Measurements from ENCODE around the gene SNORC. TPM values are rescaled to one million over a fixed set of nuclear protein-coding genes. Genes with fewer than 3 reads are reported as not detected.
"Not testable (repeated sequence)": the region's sequence is repeated elsewhere in the genome, so short reads cannot be mapped to it uniquely, and the experiment has no call there.

The SNORC gene
- polyA plus RNA-seq, 1 experiment = 0.25 TPM

DNA sequence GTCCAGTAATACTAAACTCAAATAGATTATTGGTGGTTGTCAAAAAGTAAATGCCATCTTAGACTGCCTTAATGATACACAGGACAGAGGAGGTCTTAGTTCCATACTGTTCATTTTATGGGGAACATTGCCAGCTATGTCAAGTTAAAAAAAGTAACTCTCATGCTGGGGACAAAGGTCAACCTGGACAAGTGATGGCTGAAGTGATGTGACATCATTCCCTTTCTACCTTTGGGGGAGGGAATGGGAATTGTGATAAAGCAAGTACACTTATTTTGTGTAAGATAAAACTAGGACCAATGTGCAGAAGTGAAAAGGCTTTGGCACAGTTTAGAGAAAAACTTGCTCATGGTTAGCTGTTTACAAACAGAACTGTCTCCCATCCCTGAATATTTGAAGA is 24.0 kb upstream of the SNORC start:
- Histone ChIP-seq H3K4me3 (ENCODE audit: low read depth, low read length) (no peak overlapping the region), H3K27me3 (ENCODE audit: control insufficient read depth, insufficient read depth, low read length) (no peaks in the 10 kb centered on the region), H3K36me3 (ENCODE audit: control insufficient read depth, insufficient read depth, low read length) (peaks cover 19% of the 10 kb centered on the region)
- TF ChIP-seq, protein P1, sequence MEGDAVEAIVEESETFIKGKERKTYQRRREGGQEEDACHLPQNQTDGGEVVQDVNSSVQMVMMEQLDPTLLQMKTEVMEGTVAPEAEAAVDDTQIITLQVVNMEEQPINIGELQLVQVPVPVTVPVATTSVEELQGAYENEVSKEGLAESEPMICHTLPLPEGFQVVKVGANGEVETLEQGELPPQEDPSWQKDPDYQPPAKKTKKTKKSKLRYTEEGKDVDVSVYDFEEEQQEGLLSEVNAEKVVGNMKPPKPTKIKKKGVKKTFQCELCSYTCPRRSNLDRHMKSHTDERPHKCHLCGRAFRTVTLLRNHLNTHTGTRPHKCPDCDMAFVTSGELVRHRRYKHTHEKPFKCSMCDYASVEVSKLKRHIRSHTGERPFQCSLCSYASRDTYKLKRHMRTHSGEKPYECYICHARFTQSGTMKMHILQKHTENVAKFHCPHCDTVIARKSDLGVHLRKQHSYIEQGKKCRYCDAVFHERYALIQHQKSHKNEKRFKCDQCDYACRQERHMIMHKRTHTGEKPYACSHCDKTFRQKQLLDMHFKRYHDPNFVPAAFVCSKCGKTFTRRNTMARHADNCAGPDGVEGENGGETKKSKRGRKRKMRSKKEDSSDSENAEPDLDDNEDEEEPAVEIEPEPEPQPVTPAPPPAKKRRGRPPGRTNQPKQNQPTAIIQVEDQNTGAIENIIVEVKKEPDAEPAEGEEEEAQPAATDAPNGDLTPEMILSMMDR (IDR thresholded peaks at IDR 0.05; ENCODE audit: insufficient read depth, low read depth, low read length) = no peak
- POLR2A ChIA-PET = no interaction called here
- CTCF ChIA-PET = no interaction called here
- no peak for DNase-seq (ENCODE audit: low read depth)

DNA sequence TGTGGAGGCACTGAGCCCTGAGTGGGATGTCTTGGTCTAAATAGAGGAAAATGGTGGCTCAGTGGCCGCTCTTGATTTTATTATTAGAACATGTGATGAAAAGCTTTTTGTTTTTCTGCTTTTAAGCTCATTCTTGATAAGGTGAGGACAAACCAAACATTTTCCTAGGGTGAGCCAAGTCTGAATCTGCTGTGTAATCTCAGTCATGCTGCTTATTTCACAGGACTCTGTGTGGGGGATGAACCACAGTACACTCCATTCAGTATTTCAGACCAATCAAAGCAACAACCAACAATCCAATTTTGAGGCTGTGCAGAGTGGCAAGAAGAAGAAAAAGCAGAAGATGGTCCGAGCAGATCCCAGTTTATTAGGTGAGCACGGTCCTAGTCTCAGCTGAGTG is 20.0 kb upstream of the SNORC start:
- ChIA-PET POLR2A (no interaction called here), CTCF (interaction anchor here (0.9 to 1.1 kb wide), 2 partner anchors 11 to 237 kb away, joined by 3 to 4 read pairs; no protein-coding TSS in a partner anchor)
- H3K36me3 ChIP-seq (ENCODE audit: control insufficient read depth, insufficient read depth, low read length) = peaks cover 13% of the 10 kb centered on the region
- DNase-seq (ENCODE audit: low read depth) = no peak
- no peak overlapping the region for H3K4me3 ChIP-seq (ENCODE audit: low read depth, low read length)
- TF ChIP-seq, protein P1 (IDR thresholded peaks at IDR 0.05; ENCODE audit: insufficient read depth, low read depth, low read length) = no peak
- H3K27me3 ChIP-seq (ENCODE audit: control insufficient read depth, insufficient read depth, low read length) = no peaks in the 10 kb centered on the region

DNA sequence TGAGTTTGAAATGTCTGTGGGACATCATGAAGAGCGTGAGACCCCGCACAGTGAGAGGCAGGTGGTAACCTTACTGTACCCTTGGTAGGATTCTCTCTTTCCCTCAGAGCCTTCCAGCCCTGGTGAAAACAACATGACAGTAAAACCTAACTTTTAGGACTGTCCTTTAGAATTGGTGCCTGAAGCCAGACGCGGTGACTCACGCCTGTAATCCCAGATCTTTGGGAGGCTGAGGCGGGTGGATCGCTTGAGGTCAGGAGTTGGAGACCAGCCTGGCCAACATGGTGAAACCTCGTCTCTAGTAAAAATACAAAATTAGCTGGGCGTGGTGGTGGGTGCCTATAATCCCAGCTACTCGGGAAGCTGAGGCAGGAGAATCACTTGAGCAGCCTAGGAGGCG is 18.0 kb upstream of the SNORC start:
- DNase-seq (ENCODE audit: low read depth); H3K4me3 ChIP-seq (ENCODE audit: low read depth, low read length): not testable (repeated sequence)

DNA sequence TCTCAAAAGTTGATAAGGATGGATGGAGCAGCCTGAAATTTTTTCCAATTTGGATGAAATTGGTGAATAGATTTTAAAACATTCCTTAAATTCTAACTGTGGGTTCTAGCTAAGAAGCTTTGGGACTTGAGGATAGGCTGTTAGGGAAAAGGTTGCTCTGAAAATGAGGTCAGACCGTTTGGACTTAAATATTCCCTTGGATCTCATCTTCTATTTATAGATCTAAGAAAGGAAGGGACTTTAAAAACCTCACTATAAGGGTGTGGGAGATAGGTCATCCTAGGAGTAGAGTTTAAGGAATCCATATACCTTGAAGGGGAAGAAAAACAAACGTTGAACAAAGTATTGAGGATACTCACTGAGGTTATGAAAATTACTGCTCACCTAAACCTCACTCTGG is 17.4 kb upstream of the SNORC start:
- Histone ChIP-seq H3K36me3 (ENCODE audit: control insufficient read depth, insufficient read depth, low read length) (peaks cover 13% of the 10 kb centered on the region), H3K27me3 (ENCODE audit: control insufficient read depth, insufficient read depth, low read length) (no peaks in the 10 kb centered on the region), H3K4me3 (ENCODE audit: low read depth, low read length) (no peak overlapping the region)
- TF ChIP-seq, protein P1 (IDR thresholded peaks at IDR 0.05; ENCODE audit: insufficient read depth, low read depth, low read length) = no peak
- no peak for DNase-seq (ENCODE audit: low read depth)
- ChIA-PET CTCF (interaction anchor here (0.8 to 3.5 kb wide), 14 partner anchors 9 to 399 kb away, joined by 3 to 33 read pairs (median 5); partner anchors contain the start of genes ATG16L1 and INPP5D), POLR2A (no interaction called here)

More for the DNA sequence above, 18.0 kb upstream of the SNORC start:
- peaks cover 13% of the 10 kb centered on the region for H3K36me3 ChIP-seq (ENCODE audit: control insufficient read depth, insufficient read depth, low read length)
- H3K27me3 ChIP-seq (ENCODE audit: control insufficient read depth, insufficient read depth, low read length); POLR2A ChIA-PET: not testable (repeated sequence)
- CTCF ChIA-PET = interaction anchor here (1.1 to 3.5 kb wide), 9 partner anchors 10 to 399 kb away, joined by 3 to 33 read pairs (median 8); partner anchors contain the start of genes ATG16L1 and INPP5D

DNA sequence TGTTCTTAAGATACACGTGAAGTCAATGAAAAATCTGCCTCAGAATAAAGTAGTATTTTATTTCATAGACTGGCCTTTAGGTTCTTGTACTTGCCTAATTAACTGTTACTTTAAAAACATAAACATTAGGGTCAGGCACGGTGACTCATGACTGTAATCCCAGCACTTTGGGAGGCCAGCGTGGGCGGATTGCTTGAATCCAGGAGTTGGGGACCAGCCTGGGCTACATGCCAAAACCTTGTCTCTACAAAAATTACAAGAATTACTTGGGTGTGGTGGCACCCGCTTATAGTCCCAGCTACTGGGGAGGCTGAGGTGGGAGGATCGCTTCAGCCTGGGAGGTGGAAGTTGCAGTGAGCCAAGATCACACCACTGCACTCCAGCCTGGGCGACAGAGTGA is 16.0 kb upstream of the SNORC start:
- ChIA-PET CTCF (interaction anchor here (0.9 to 3.5 kb wide), 13 partner anchors 8 to 397 kb away, joined by 3 to 33 read pairs (median 6); partner anchors contain the start of genes ATG16L1, INPP5D and SNORC), POLR2A (no interaction called here)
- TF ChIP-seq, protein P1 (IDR thresholded peaks at IDR 0.05; ENCODE audit: insufficient read depth, low read depth, low read length) = no peak
- peak; percentile 58 for DNase-seq (ENCODE audit: low read depth)
- no peak overlapping the region for H3K4me3 ChIP-seq (ENCODE audit: low read depth, low read length)
- H3K36me3 ChIP-seq (ENCODE audit: control insufficient read depth, insufficient read depth, low read length) = peaks cover 14% of the 10 kb centered on the region
- no peaks in the 10 kb centered on the region for H3K27me3 ChIP-seq (ENCODE audit: control insufficient read depth, insufficient read depth, low read length)

DNA sequence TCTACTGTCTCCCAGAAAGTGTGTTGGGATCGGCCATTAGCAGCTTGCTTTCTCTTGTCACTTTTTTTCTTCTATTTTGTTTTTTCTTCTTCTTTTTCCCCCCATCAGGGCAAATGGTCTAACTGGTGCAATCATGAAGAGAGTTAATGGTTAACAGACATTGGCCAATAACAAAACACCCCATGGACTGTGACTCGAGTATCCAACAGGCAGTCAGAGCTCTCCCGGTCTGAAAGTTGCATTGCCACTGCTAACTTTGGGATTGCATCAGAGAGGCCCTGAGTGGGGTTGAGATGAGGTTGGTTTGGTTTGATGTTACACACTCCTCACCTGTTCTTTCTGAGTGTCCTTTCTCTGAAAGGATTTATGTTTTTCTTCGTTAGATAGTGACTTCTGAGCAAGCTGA is 12.9 kb upstream of the SNORC start:
- ChIA-PET POLR2A (no interaction called here), CTCF (interaction anchor here (1.0 to 2.6 kb wide), 3 partner anchors 10 to 197 kb away, joined by 3 to 11 read pairs (median 3); no protein-coding TSS in a partner anchor)
- TF ChIP-seq, protein P1 (IDR thresholded peaks at IDR 0.05; ENCODE audit: insufficient read depth, low read depth, low read length) = no peak
- Histone ChIP-seq H3K36me3 (ENCODE audit: control insufficient read depth, insufficient read depth, low read length) (peaks cover 5% of the 10 kb centered on the region), H3K4me3 (ENCODE audit: low read depth, low read length) (no peak overlapping the region), H3K27me3 (ENCODE audit: control insufficient read depth, insufficient read depth, low read length) (no peaks in the 10 kb centered on the region)
- no peak for DNase-seq (ENCODE audit: low read depth)
